Frontal cortex (tissue), 4 donors: ENCODE results near the gene GAREM1. TPM values are rescaled to one million over a fixed set of nuclear protein-coding genes. Genes with fewer than 3 reads are reported as not detected.
"Not testable (repeated sequence)": the region's sequence is repeated elsewhere in the genome, so short reads cannot be mapped to it uniquely, and the experiment has no call there.

Experiments used
- DNase-seq, 2 donors: peaks; one replicate each; pipeline ENCODE4 v3.0.0; 2012; ENCODE audit warnings: low spot score in 2 of 2
- FAIRE-seq: peaks from 2 replicates; lab custom pipeline; 2012; peaks lifted over from hg19 to GRCh38; lab: Jason Lieb, UNC
- total RNA-seq: library from RNA; depleted of rRNA; stranded (reverse); fragments of >200 nt; gene quantifications from one replicate; pipeline ENCODE4 v1.2.3, GENCODE V29; 2014
- donor health status: control.
- donor health status: control.
- donor health status: control.

The GAREM1 gene
- total RNA-seq, 1 donor from 2014 or later, result 35.9 TPM

DNA sequence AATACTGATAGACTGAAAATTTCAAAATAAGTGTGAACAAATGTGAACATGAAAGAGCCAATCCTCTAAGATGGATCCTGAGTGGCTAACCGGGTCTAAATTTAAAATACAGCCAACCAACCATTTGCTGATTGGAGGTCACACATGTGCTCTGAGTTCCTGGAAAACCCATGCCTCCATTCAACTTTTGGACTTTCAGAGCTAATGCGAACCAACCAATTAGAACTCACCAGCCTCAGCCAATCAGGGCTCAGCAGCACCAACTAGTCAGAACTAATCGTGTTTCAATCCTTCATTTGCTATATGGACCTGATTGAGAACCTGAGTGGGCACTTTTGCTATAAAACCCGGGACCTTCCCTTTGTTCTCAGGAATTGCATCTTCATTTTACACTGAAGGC lies 169.3 kb downstream of the GAREM1 start:
- FAIRE-seq (no peak), DNase-seq (no peak)

DNA sequence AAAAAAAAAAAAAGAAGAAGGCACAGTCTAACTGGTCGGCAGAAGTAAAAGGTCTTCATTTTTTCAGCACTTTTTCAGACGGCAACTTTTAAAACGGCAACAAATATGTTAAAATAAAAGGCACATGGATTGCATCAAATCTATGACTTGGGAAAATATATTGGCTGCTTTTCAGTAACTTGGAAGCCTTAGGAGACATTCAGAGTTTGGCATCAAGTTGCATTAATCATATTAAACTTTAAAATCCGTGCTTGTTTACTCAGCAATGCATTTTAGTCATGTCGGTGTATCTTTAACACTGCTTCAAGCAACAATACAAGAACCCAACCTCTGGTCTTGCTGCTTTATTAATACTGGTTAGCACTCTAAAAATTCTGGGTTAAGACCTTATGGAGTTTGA lies 169.8 kb downstream of the GAREM1 start:
- no peak for FAIRE-seq
- DNase-seq, result no peak

DNA sequence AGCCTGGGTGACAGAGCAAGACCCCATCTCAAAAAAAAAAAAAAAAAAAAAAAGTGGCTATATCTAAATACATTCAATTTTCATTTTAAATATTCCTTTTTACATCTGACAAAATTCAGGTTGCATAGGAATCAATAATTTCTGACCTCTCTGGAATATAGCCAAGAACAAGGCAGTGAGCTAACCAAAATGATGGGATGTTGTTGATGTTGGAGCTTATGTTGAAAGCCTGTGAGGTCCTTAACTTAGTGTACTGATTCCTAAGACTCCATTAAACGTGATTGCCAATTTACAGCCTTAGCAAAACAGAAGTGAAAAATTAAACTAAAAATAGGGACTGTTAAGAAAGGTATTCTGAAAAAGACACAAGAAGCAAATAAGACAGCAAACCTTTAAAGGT lies 171.2 kb downstream of the GAREM1 start:
- no peak for DNase-seq
- FAIRE-seq, result no peak

DNA sequence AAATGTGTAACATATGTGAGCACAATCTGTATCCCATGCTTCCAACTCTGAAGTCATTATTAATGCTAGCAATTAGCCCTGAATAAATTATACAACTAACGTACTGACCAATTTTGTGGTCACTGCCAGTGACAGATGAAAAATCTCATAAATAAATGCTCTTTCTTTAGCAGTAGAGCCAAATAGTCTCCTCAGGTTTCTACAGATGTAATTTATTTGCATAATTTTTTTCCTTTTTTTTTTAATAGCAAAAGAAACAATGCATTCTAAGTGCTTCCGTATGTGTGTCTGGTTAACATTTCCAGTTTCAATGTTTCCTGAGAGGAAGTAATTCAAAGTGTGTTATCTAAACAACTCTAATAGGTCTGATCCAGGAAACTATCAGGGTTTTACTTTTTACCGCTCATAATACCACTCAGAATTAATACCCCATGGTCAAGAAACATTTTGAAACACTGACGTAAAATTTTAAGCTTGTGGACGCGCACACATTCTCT lies 172.5 kb downstream of the GAREM1 start:
- FAIRE-seq (no peak), DNase-seq (no peak)

DNA sequence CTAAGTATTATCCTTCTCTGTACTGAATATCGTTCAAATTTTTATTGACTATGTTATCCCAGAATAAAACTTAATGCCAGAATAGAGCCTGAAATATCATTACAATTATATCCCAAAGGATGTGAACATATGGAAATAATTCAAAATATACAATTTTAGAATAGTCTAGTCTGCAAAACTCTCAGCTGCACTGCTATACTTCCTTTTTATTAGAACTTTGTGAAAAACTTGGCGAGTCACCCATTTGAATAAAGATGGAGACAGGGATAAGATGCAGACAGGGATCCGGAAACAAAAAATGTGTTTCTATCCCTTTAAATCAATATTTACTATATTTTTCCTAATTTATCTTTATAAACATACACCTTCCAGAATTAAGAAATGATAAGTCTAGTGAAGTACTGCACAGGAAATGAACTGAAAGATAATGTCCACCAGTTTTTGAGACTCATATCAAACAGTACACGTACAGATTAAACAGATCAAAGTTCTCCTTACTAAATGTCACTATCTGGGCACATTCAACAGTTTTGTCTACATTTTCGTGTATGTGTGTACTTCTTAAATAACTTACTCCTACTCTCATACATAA lies 173.0 kb downstream of the GAREM1 start:
- DNase-seq (no peak), FAIRE-seq (no peak)

DNA sequence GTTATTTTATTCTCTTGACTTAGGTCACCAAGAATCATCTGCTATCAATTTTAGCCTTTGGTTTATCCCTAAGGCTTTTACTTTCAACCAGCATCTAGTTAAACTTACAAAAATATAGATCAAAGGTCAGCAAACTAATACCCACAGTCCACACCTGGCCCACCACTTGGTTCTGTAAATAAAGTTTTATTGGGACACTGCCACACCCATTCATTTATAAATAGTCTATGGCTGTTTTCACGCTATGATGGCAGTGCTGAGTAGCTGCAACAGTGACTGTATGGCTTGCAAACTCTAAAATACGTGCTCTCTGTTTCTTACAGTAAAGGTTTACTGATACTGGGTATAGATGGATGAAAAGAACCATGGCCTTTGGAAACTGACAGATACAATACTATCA lies 173.8 kb downstream of the GAREM1 start:
- DNase-seq, result no peak
- no peak for FAIRE-seq

DNA sequence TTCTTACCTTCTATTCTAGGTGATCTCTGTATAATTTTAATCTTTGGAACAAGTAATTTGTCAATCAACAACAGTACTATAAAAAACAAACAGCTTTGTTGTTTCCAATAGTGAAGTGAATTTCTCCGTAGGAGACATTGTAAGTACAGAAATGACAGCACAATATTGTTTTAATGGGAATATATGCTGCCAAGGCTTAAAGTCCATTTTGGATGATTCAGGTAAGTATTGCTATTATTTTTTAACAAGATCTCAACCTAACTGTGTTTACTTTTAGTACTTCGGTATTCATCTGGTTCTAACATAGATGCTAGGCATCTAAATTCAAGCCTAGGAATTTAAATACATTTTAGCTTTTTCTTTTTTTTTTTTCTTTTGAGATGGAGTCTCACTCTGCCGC lies 175.1 kb downstream of the GAREM1 start:
- DNase-seq (no peak), FAIRE-seq (no peak)

DNA sequence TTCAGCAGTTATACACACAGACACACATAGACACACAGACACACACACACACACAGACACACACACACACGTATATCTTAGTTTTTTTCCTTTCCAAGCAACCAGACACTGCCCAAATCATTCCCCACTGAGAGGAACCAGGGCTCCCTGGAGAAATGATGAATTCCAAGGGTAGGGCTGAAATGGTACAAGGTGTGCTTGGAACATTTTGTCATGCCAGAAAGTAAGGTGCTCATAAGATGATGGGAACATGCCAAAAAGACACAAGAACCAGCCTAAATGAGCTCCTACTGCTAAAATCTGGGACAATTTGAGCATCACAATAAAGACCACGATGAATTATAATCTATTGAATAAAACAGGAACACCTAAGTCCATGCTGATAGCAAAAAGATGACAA lies 177.6 kb downstream of the GAREM1 start:
- DNase-seq (no peak), FAIRE-seq (no peak)

DNA sequence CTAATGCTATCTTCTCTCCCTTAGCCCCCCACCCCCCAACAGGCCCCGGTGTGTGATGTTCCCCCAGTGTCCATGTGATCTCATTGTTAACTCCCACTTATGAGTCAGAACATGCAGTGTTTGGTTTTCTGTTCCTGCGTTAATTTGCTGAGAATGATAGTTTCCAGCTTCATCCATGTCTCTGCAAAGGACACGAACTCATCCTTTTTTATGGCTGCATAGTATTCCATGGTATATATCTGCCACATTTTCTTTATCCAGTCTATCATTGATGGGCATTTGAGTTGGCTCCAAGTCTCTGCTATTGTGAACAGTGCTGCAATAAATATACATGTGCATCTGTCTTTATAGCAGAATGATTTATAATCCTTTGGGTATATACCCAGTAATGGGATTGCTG lies 179.1 kb downstream of the GAREM1 start:
- FAIRE-seq, DNase-seq: not testable (repeated sequence)

DNA sequence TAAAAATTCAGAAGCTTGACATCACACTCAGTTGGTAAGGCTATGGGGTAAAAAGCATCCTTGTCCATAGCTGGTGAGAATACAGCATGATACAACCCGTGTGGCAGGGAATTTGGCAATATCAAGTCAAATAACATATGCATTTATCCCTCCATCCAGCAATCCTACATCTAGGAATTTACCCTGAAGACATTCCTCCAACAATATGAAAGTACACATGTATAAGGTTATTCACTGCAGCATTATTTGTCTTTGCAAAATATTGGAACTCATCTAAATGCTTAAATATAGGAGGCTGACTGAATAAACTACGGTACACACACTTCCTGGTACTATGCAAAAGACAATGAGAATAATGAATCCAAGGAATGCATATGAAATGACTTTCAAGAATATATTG lies 179.9 kb downstream of the GAREM1 start:
- no peak for FAIRE-seq

DNA sequence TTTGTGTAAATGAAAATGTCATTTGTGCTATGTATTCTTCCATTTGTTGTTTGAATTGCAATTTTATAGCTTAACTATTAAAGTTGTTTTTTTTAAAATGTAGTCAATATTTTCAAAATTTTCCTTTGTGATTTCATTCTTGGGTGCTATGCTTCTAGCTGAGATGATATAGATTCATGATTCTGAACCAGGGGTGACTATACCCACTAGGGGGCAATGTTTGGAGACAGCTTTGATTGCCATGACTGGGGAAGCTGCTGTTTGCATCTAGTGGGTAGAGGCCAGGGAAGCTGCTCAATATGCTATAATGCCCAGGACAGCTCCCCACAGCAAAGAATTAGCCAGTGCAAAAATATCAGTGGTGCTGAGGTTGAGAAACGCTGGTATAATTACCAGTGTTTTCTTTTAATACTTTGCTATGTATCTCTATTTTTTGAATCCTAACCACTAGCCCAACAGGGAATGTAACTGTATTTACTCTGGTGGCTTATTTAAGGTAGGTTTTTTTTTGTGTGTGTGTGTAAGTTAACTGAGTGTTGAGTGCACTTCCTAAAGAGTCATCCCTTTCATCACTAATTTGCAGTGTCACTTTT lies 181.1 kb downstream of the GAREM1 start:
- peak; percentile 91 for FAIRE-seq
- peak; percentile 12 to 32 for DNase-seq

More for the DNA sequence above, 179.9 kb downstream of the GAREM1 start:
- no peak for DNase-seq

DNA sequence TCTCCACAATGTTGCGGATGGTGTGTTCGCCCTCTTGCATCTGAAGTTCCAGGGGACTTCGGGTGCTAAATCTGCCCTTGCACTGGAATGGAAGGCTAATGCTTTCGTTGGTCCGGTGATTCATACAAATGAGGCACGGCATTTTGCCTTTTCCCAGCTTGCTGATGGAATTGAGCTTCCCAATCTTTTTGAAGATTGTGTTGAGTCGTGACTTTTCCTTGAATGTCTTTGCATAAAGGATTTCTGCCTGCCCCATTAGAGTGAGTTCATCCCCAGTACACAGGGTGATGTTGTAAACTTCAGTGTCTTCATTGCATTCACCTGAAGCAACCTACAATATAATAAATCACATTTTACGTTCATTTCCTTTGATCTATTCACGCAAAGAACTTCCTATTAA lies 182.8 kb downstream of the GAREM1 start:
- DNase-seq, result no peak
- FAIRE-seq, result no peak

DNA sequence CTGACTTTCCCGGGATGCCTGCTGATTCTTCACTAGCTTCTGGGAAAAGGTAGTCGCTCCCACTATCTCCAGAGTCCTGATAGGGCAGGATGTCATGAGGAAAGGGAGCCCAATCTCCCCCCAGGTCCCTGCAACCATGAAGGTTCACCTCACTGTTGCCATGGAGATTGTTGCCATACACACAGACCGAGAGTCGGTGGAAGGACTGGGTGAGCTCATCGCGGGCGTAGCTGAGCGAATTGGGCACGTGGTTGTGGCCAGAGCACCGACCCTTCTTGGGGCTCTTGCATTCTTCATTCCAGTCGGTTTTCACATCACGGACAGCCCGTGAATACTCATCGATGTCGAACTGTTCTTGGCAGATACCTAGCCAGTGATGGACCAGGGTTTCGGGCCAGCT lies 183.4 kb downstream of the GAREM1 start:
- FAIRE-seq (no peak), DNase-seq (no peak)

DNA sequence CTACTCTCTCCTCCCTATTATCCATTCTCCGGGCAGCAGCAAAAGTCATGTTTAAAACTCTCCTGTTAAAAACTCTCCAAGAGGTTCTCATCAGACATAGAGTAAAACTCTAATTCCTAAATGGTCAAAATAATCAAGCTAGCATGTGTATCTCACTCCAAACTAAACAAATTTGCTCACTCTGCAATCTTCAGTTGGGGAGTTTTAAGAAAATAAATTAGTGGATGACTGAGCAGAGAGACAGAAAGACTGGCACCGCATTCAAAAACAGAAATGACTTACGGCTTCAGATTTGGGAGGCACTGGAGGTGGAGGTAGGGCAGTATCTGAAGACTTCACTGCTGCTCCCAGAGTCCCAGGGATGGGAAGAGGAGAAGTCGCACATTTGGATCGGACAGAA lies 183.9 kb downstream of the GAREM1 start:
- DNase-seq, result no peak
- no peak for FAIRE-seq

DNA sequence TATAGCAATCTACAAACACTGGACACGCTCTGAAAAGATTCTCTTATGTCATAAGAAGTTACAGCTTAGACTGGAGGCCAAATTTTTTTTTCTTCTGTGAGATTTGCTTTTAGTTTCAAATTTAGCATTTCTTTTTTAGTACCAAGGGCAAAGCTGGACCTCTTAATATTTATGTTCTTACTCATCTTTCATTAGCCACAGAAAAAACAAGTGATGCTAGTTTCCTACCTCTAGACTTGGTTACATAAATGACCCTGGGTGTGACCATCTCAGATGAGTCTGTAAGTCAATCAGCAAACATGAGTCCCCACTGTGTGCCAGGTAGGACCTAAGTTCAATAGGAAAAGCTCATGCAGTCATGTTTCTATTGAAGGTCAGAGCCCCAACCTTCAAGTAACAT lies 186.4 kb downstream of the GAREM1 start:
- no peak for FAIRE-seq
- no peak for DNase-seq

DNA sequence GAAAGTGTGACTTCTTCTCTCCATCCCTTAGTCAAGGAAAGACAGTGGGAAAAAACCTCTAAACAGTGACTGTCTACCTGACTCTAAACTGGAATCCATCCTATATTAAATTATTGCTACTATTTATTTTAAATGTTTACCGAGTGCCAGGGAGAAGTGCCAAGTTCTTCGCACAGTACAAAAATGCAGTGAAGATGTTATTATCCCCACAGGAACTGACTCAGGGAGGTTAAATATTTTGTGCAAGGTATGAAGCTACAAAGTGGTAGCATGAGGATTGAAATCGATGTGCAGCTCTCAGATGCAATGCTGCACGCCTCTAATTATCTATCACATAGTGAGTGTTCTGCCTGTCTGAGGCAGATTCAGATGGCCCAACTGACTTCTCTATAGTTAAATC lies 189.8 kb downstream of the GAREM1 start:
- FAIRE-seq, result no peak
- DNase-seq, result no peak

DNA sequence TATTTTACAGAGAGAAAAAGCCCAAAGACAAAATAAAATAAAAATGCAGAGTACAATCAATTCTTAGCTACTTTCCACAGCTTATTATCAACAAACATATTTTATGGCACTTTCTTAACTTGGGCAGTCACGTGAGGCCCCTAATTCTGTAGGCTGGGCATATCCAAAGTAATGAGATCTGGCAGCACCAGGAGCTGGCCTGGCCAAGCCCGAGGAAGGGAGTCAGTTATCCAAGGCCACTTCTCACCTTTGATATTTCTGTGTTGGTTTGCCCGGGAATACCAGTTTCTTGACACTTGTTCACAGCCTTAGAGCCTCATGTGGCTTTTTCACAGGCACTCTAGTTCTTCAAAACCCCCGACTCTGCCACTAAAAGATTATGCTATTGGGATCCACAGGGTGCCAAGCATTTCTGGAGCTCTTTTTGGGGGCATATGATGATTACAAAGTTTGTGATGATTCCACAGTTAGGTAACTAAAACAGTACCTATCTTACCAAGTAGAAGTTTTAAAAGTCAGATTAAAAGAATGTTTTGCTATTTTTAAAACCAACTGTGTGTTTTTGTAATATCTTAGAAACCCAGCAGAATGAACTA lies 190.4 kb downstream of the GAREM1 start:
- FAIRE-seq (no peak), DNase-seq (no peak)

DNA sequence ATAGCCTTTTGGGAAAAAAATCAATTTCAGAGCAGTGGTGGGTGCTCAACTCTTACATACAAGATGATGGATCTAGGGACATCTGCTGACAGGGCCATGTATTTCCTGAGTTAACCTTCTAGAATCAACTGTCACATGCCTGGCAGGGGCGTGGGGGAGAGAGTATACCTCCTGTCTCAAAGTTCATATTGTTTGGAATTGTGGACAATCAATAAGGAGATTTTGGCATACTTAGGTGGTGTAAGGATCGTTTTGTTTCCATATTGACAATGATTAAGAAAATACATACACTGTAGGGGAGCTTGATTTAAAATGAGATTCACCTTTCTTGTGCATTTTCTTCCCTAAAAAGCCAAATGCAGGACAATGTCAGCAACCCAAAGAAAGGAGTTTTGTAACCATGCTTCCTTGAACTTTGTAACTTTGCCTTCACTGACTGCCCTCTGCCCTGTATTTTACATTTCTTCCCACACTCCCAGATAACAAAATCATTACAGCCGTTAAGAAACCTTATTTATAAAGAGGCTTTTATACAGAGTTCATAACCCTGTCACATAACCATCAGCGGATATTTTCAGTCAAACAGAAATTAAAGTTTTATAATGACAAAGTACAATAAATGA lies 192.4 kb downstream of the GAREM1 start:
- FAIRE-seq, result no peak
- no peak for DNase-seq

DNA sequence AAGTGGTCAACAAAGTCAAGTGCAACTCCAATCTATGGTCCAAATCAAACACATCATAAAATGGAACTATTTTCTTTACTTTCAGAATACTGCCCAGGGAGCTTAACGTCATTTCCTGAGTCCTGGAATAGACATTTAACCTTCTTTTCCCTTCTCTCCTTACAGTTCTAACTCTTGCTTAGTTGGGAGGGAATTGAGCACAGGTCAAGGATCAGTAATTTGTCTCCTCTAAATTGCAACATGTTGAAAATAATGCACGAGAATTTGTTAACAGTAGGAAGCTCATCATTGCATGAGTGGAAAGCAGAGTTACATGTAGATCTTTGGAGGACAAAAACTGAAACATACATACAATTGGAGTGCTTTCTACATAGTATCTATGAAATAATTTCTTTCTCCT lies 193.1 kb downstream of the GAREM1 start:
- FAIRE-seq, result no peak
- DNase-seq, result no peak

DNA sequence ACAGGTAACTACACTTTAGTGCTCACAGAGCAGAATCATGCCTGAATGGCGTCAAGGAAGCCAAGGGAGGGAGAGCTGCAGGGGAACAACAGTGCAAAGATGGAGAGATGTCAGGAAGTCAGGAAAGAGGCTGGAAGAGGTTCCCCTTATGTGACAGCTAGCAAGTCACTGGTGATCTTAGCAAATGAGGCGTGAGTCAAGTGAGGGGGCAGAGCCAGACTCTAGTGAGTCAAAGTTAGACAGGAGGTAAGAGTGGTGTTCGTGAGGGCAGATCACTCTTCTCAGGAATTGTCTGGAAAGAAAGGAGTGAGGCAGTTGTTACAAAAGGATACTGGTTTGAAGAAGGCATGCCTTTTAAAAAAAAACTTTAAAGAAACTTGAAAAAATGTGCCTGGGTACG lies 193.8 kb downstream of the GAREM1 start:
- no peak for DNase-seq
- FAIRE-seq, result no peak

DNA sequence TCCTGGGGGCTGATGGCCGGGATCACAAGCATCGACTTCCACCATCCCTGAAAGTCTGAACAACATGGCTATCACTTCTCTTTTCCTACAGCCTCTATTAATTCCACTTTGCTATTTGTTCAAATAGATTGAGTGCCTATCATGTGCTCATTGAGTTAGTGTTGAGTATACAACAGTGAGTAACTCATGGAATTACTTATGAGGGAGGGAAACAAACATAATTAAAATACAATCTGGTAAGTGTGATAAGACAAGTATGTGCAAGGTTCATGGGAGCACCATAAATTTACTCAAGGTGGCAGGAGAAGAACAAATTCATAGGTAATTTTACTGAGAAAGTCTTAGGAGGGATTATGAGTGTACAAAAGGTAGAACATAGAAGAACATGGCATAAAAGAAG lies 194.4 kb downstream of the GAREM1 start:
- FAIRE-seq (no peak), DNase-seq (no peak)
